HL-60 (cell line): ENCODE data around the gene CCDC85A.
"Not testable (repeated sequence)": the region's sequence is repeated elsewhere in the genome, so short reads cannot be mapped to it uniquely, and the experiment has no call there.

ENCODE experiments used
- GABPA ChIP-seq: IDR thresholded peaks from 2 replicates; pipeline ENCODE4 v1.6.1; 2012; ENCODE audit warnings: low read depth
- POLR2AphosphoS5 ChIP-seq: IDR thresholded peaks from 2 replicates; pipeline ENCODE4 v1.6.1; 2012; ENCODE audit warnings: low read depth
- REST ChIP-seq: IDR thresholded peaks from 2 replicates; pipeline ENCODE4 v1.6.1; 2012; ENCODE audit warnings: low read depth; ENCODE audit not compliant: insufficient replicate concordance
- SPI1 ChIP-seq: IDR thresholded peaks from 2 replicates; pipeline ENCODE4 v1.6.1; 2012; ENCODE audit warnings: low read depth, mild to moderate bottlenecking, borderline replicate concordance
- TF ChIP-seq, protein P1 (sequence below): IDR thresholded peaks from one replicate; pipeline ENCODE4 v1.5.1; 2011; ENCODE audit warnings: low read length, control low read depth, inconsistent platforms; ENCODE audit not compliant: insufficient read depth

- TF ChIP-seq, protein P1, sequence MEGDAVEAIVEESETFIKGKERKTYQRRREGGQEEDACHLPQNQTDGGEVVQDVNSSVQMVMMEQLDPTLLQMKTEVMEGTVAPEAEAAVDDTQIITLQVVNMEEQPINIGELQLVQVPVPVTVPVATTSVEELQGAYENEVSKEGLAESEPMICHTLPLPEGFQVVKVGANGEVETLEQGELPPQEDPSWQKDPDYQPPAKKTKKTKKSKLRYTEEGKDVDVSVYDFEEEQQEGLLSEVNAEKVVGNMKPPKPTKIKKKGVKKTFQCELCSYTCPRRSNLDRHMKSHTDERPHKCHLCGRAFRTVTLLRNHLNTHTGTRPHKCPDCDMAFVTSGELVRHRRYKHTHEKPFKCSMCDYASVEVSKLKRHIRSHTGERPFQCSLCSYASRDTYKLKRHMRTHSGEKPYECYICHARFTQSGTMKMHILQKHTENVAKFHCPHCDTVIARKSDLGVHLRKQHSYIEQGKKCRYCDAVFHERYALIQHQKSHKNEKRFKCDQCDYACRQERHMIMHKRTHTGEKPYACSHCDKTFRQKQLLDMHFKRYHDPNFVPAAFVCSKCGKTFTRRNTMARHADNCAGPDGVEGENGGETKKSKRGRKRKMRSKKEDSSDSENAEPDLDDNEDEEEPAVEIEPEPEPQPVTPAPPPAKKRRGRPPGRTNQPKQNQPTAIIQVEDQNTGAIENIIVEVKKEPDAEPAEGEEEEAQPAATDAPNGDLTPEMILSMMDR, result not testable (repeated sequence)
- TF ChIP-seq REST, GABPA, POLR2AphosphoS5, SPI1: not testable (repeated sequence)
Measured at GRCh38 chr2:56142497-56143061, 41.2 kb upstream of the CCDC85A start.
